ENCODE data around the gene TTC28. TPM values are rescaled to one million over a fixed set of nuclear protein-coding genes. Genes with fewer than 3 reads are reported as not detected.

Gene TTC28
- total and polyA plus RNA-seq, 4 donors: 3.1 to 74.9 (median 26.1) TPM

DNA sequence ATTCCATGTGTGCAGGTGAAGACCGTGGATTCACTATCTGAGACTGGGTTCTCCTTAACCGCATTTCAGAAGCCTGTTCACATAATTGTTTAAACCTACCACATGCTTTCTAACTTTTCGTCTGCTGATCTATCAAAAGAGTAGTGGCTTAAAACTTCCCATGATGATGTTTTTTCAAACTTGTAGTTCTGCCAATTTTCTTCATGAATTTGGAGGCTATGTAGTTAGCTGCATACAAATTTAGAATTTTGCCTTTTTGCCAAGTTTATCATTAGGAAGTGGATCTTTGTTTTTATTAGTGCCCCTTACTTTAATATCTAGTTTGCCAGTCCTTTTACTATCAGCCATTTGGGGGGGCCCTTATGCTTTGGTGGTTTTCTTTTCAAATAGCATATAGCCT lies 703.1 kb downstream of the TTC28 start:
- no peak for ATAC-seq (ENCODE audit: low FRiP score)
- WGBS, 2 donors: 42 to 44% methylated on average over 3 of the region's 3 CpGs
- H3K4me1 ChIP-seq (ENCODE audit: control insufficient read depth in 1 of 2, insufficient read depth in 2 of 2, low read length in 2 of 2): peaks cover 0 to 4% of the 10 kb centered on the region in 2 donors
- no peaks in the 10 kb centered on the region for H3K36me3 ChIP-seq (ENCODE audit: control insufficient read depth in 1 of 2, insufficient read depth in 2 of 2, low read length in 1 of 2)
- no peak for DNase-seq
- no peaks in the 10 kb centered on the region for H3K27me3 ChIP-seq (ENCODE audit: control insufficient read depth in 1 of 2, insufficient read depth in 2 of 2, low read length in 1 of 2)
- no peak overlapping the region for H3K4me3 ChIP-seq (ENCODE audit: low read length in 2 of 2)
- intact Hi-C loops (cut with DNase I): no loop called here
- H3K9me3 ChIP-seq (ENCODE audit: control insufficient read depth, low read length): no peaks in the 10 kb centered on the region
- no peak overlapping the region for H3K27ac ChIP-seq (ENCODE audit: low read depth in 1 of 2, low read length in 2 of 2)

DNA sequence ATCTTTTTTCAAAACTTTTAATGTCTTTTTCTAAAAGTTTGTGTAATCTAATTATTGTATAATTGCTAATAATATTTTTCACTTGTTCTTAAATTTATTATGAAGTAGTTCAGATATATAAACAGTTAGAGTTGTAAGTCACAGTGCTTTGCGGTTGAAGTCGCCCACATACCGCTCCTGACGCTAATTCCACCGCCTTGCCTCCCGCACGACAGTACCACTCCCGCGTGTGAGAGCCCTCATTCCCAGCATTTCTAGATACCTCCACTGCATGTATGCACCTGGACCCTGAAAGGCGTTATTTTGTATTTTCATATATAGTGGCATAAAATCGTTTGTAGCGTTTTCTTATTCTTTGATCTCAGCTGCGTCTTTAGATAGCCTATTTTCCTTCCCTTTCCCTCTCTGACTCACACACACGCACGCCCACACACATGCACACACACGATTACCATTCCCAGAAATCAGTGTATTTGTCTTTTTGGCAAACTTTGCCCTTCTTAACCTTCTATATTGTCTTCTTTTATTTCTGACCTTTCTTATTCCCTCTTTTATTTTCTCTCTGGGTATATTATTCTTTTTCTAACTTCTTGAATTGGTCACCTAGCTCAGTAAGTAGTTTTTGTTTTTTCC lies 704.1 kb downstream of the TTC28 start:
- Histone ChIP-seq H3K9me3 (ENCODE audit: control insufficient read depth, low read length) (no peaks in the 10 kb centered on the region), H3K36me3 (ENCODE audit: control insufficient read depth in 1 of 2, insufficient read depth in 2 of 2, low read length in 1 of 2) (no peaks in the 10 kb centered on the region), H3K27ac (ENCODE audit: low read depth in 1 of 2, low read length in 2 of 2) (no peak overlapping the region), H3K27me3 (ENCODE audit: control insufficient read depth in 1 of 2, insufficient read depth in 2 of 2, low read length in 1 of 2) (no peaks in the 10 kb centered on the region), H3K4me1 (ENCODE audit: control insufficient read depth in 1 of 2, insufficient read depth in 2 of 2, low read length in 2 of 2) (peaks cover 0 to 4% of the 10 kb centered on the region in 2 donors), H3K4me3 (ENCODE audit: low read length in 2 of 2) (no peak overlapping the region)
- DNase-seq (no peak), ATAC-seq (ENCODE audit: low FRiP score) (no peak)
- intact Hi-C loops (cut with DNase I): no loop called here
- WGBS, 2 donors: 83 to 90% methylated on average over 16 of the region's 16 CpGs

DNA sequence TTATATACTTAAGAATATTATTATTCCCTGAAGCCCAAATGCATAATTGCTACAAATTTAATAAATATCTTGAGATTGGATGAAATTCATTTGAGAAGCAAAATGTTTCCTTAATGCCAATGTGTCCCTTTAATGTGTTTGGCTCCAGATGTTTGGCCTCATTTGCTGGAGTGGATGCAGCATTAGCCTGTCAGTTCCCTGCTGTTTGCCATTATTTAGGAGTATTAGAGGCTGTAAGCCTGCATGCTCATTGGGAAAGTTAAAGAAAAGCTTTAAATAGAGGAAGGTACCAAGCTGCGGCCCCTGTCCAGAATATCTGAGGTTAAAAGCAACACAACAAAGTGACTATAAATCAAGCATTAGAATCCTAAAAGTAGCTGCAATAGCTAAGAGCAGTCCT lies 705.8 kb downstream of the TTC28 start:
- Histone ChIP-seq H3K36me3 (ENCODE audit: control insufficient read depth in 1 of 2, insufficient read depth in 2 of 2, low read length in 1 of 2) (no peaks in the 10 kb centered on the region), H3K27me3 (ENCODE audit: control insufficient read depth in 1 of 2, insufficient read depth in 2 of 2, low read length in 1 of 2) (no peaks in the 10 kb centered on the region), H3K9me3 (ENCODE audit: control insufficient read depth, low read length) (no peaks in the 10 kb centered on the region), H3K27ac (ENCODE audit: low read depth in 1 of 2, low read length in 2 of 2) (peak overlapping the region in 1 of 2 donors; percentile 14), H3K4me1 (ENCODE audit: control insufficient read depth in 1 of 2, insufficient read depth in 2 of 2, low read length in 2 of 2) (peaks cover 0 to 4% of the 10 kb centered on the region in 2 donors), H3K4me3 (ENCODE audit: low read length in 2 of 2) (no peak overlapping the region)
- WGBS, 2 donors: 50 to 73% methylated on average over 1 of the region's 1 CpG
- DNase-seq (no peak), ATAC-seq (ENCODE audit: low FRiP score) (no peak)
- intact Hi-C loops (cut with DNase I): no loop called here

DNA sequence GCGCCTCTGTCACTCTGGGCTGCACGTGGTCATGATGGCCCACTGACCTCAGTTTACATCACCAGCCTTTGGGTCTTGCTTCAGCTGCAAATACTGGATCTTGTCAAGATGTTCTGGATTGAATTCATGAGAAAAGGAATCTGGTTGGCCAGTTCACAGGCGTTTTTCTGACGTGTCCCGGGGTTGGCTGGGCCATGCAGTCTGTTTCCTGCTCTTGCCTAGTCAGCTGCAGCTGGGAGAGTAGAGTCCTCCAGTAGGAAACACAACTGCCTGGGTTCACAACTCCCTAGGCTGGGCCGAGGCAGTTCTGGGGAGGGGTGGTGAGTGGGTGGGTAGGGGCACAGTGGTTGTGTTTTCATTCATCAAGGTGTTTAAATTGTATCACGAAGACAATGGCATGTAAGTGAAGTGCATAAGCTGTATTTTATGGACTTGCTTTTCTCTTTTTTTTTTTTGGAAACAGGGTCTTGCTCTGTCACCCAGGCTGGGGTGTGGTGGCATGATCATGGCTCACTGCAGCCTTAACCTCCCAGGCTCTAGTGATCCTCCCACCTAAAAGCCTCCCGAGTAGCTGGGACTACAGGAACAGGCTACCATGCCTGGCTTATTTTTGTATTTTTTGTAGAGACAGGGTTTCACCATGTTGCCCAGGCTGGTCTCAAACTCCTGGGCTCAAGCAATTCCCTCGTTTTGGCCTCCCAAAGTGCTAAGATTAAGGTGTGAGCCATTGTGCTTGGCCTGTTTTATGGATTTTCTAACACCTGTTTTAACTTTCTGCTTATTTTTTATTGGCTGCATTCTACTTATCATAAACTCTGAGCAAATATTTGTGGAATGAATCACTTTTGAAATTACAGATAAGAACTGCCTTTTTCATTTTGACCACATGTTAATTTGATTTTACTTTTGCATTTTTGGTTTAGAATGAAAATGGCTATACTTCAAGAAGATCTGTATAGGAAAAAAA lies 706.6 kb downstream of the TTC28 start:
- intact Hi-C loops (cut with DNase I): no loop called here
- no peaks in the 10 kb centered on the region for H3K9me3 ChIP-seq (ENCODE audit: control insufficient read depth, low read length)
- peaks cover 0 to 4% of the 10 kb centered on the region in 2 donors for H3K4me1 ChIP-seq (ENCODE audit: control insufficient read depth in 1 of 2, insufficient read depth in 2 of 2, low read length in 2 of 2)
- no peak overlapping the region for H3K4me3 ChIP-seq (ENCODE audit: low read length in 2 of 2)
- WGBS, 2 donors: 74 to 75% methylated on average over 9 of the region's 9 CpGs
- DNase-seq: no peak
- H3K36me3 ChIP-seq (ENCODE audit: control insufficient read depth in 1 of 2, insufficient read depth in 2 of 2, low read length in 1 of 2): no peaks in the 10 kb centered on the region
- ATAC-seq (ENCODE audit: low FRiP score): no peak
- H3K27me3 ChIP-seq (ENCODE audit: control insufficient read depth in 1 of 2, insufficient read depth in 2 of 2, low read length in 1 of 2): no peaks in the 10 kb centered on the region
- no peak overlapping the region for H3K27ac ChIP-seq (ENCODE audit: low read depth in 1 of 2, low read length in 2 of 2)

DNA sequence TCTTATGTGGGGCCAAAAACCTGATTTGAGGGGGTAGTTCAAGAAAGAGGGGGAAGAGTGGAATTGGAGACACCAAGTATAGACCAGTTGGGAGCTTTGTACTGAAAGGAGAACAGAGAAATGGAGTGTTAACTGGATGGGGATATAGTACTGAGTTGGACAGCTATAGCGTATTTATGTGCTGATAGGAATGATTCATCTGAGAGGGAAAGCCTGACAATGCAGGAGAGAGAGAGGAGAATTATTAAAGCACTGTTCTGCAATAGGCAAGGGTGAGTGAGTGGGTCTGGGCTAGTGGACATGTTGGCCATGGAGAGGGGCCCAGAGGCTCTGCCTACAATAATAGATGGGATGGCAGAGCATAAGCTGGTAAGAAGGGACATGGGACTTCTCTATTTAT lies 707.7 kb downstream of the TTC28 start:
- no peak for ATAC-seq (ENCODE audit: low FRiP score)
- Histone ChIP-seq H3K4me1 (ENCODE audit: control insufficient read depth in 1 of 2, insufficient read depth in 2 of 2, low read length in 2 of 2) (peaks cover 0 to 4% of the 10 kb centered on the region in 2 donors), H3K9me3 (ENCODE audit: control insufficient read depth, low read length) (no peaks in the 10 kb centered on the region), H3K27ac (ENCODE audit: low read depth in 1 of 2, low read length in 2 of 2) (no peak overlapping the region), H3K27me3 (ENCODE audit: control insufficient read depth in 1 of 2, insufficient read depth in 2 of 2, low read length in 1 of 2) (no peaks in the 10 kb centered on the region), H3K4me3 (ENCODE audit: low read length in 2 of 2) (no peak overlapping the region), H3K36me3 (ENCODE audit: control insufficient read depth in 1 of 2, insufficient read depth in 2 of 2, low read length in 1 of 2) (no peaks in the 10 kb centered on the region)
- DNase-seq: no peak
- 96 to 98% methylated on average over 1 of the region's 1 CpG for WGBS, 2 donors
- intact Hi-C loops (cut with DNase I): no loop called here

DNA sequence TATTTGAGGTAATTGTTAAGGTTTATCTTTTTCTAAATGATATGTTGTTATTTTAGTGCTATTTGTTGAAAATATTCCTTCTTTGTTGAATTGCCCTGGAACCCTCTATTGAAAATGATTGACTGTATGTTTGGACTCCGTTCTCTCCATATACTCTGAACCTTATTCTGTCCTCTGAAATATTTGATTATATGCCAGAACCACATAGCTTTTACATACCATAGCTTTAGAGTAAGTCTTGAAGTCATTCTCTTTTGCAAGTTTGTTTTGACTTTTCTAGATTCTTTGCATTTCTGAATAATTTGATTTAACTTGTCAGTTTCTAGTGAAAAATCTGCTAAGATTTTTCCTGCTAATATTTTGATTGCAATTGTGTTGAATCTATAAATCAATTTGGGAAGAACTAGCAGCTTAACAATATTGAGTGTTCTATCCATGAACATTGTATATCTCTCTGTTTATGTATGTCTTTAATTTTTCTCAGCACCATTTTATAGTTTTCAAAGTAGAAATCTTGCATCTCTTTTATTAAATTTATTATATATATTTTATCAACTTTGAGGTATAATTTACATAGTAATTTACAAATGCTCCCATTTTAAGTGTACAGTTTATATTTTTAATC lies 708.9 kb downstream of the TTC28 start:
- no peaks in the 10 kb centered on the region for H3K9me3 ChIP-seq (ENCODE audit: control insufficient read depth, low read length)
- no peak for DNase-seq
- H3K27ac ChIP-seq (ENCODE audit: low read depth in 1 of 2, low read length in 2 of 2): no peak overlapping the region
- WGBS, 2 donors: 19 to 58% methylated on average over 1 of the region's 1 CpG
- no peaks in the 10 kb centered on the region for H3K27me3 ChIP-seq (ENCODE audit: control insufficient read depth in 1 of 2, insufficient read depth in 2 of 2, low read length in 1 of 2)
- H3K4me1 ChIP-seq (ENCODE audit: control insufficient read depth in 1 of 2, insufficient read depth in 2 of 2, low read length in 2 of 2): peaks cover 0 to 4% of the 10 kb centered on the region in 2 donors
- H3K4me3 ChIP-seq (ENCODE audit: low read length in 2 of 2): no peak overlapping the region
- intact Hi-C loops (cut with DNase I): no loop called here
- ATAC-seq (ENCODE audit: low FRiP score): no peak
- no peaks in the 10 kb centered on the region for H3K36me3 ChIP-seq (ENCODE audit: control insufficient read depth in 1 of 2, insufficient read depth in 2 of 2, low read length in 1 of 2)

DNA sequence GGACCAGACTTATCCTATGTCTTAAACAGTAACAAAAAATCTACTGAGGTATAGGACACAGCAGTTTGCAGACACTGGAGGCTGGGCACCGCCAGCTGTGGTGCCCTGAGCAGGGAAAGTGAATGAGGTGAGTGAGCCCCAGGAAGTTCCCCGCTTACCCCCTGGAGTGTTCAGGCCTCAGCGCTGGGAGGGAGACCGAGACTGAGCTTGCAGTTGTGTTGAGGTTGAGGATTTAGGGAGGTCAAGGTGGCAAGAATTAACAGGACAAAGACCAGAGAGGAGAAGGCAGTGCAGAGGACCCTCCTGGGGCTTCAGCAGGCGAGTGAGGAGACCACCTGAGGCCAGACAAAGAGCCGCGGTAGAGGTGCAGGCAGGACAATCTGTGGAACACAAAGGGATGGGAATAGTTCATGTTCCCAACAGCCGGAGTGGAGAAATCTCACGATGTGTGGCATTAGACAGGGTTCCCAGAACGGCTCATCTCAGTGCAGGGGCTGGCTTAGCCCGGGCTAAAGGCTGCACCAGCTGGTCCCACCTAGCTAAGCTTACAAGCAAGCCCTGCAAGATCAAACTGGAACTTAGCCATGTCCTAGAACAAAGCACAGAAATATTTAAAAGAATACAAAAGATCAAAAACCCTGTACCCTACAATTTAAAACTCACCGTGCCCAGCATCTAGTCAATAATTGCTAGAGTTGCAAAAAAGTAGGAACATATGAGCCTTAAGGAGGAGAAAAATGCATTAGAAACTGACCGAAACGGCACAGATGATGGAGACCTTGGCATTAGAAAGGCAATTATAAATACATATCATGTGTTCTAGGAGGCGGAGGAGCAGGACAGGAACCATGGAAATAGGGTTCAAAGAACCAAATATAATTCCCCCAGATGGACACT lies 713.2 kb downstream of the TTC28 start:
- Histone ChIP-seq H3K9me3 (ENCODE audit: control insufficient read depth, low read length) (no peaks in the 10 kb centered on the region), H3K27me3 (ENCODE audit: control insufficient read depth in 1 of 2, insufficient read depth in 2 of 2, low read length in 1 of 2) (no peaks in the 10 kb centered on the region), H3K4me3 (ENCODE audit: low read length in 2 of 2) (no peak overlapping the region), H3K27ac (ENCODE audit: low read depth in 1 of 2, low read length in 2 of 2) (no peak overlapping the region), H3K36me3 (ENCODE audit: control insufficient read depth in 1 of 2, insufficient read depth in 2 of 2, low read length in 1 of 2) (no peaks in the 10 kb centered on the region), H3K4me1 (ENCODE audit: control insufficient read depth in 1 of 2, insufficient read depth in 2 of 2, low read length in 2 of 2) (no peaks in the 10 kb centered on the region)
- intact Hi-C loops (cut with DNase I): no loop called here
- ATAC-seq (ENCODE audit: low FRiP score) (no peak), DNase-seq (no peak)
- 92 to 93% methylated on average over 15 of the region's 15 CpGs for WGBS, 2 donors
